HG02798 (cell line): Measurements from ENCODE around the gene SDK1.

Experiments
- ATAC-seq: cut with Tn5 transposase; IDR thresholded peaks from one replicate; pipeline ENCODE4 v1.9.1; 2021; ENCODE audit warnings: mild to moderate bottlenecking; ENCODE audit not compliant: unreplicated experiment, poor library complexity

Gene SDK1

GRCh38 chr7:3300651-3301448, at the start of gene SDK1:
SDK1 (plus strand) TSS chr7:3301252; CDS start chr7:3301587, 335 bp downstream.
- ATAC-seq = peak; percentile 93

- ATAC-seq = no peak
These were observed 46.3 kb upstream of the SDK1 start for GRCh38 chr7:3254718-3255117.

- ATAC-seq = no peak
These were observed 41.2 kb upstream of the SDK1 start for GRCh38 chr7:3259711-3260400.

DNA sequence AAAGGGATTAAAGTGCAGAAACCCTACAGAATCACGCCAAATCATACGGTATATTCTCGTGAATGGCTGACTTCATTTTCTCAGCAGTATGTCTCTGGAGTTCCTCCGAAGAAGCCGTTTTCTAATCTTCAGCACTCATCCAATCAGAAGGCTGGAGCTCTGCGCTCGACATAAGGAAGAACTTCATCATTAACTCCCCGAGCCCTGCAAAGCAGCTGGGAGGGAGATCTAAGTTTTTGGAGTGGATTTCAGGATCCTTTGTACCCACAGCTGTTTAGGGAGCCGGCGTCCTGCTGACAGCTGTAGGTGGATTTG, 40.7 kb upstream of the SDK1 start:
- ATAC-seq = no peak

GRCh38 chr7:3264693-3265339, 36.2 kb upstream of the SDK1 start:
- ATAC-seq = no peak

GRCh38 chr7:3265388-3265787, 35.7 kb upstream of the SDK1 start:
- ATAC-seq = no peak

DNA sequence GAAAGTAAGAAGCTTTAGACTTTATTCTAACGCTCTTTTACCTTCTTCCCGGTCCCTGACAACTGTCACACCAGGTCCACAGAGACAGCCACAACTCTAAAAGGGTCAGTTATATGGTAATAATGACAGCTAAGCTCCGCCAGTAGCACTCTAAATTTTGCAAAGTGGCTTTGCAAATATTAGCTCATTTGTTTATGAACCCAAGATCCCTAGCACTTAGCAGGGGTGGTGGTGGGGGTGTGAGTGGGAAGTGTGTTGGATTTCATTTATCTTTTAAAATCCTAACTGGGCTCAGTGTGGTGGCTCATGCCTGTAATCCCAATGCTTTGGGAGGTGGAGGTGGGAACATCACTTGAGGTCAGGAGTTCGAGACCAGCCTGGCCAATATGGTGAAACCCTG, 34.8 kb upstream of the SDK1 start:
- ATAC-seq = no peak

DNA sequence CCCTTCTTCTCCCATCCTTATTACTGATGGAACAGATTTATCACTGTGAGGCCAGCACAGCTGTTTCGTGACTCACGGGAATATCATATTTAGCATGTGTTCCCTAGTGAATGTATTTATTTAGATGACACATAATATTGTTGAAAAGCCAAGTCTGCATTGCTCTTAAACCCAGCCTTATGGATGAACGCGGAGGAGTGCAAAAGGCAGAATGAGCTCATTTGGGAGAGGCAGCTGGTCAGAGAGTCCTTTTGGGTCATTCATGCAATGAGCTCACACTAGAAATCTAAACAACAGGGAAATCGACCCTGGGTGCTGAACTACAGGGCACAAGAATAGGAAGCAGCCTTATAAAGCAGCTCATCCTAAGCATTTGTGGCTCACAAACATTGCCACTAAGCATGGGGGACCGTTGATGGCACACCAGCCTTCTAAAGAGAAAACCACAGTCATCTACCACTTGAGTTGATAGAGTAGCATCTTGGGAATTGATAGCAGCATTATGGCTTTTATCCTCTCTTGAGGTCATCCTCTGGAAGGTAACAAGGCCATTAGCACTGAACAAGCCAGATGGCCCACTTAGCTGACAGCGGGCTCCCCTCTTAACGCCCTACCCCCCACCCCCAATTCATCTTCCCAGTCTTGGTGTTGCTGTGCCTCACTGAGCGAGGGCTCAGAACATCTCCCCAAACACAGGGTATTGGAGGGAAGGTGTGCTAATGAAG, 32.9 kb upstream of the SDK1 start:
- no peak for ATAC-seq

DNA sequence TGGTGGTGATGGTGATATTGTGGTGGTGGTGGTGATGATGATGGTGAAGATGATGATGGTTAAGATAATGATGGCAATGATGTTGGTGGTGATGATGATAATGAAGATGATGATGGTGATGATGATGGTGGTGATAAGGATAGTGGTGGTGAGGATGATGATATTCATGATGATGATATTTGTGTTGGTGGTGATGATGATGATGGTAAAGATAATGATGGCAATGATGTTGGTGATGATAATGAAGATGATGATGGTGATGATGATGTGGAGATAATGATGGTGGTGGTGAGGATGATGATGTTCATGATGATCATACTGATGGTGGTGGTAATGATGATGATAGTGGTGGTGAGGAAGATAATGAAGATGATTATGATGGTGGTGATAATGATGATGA, 30.7 kb upstream of the SDK1 start:
- no peak for ATAC-seq

GRCh38 chr7:3271298-3271697, 29.8 kb upstream of the SDK1 start:
- ATAC-seq = no peak

DNA sequence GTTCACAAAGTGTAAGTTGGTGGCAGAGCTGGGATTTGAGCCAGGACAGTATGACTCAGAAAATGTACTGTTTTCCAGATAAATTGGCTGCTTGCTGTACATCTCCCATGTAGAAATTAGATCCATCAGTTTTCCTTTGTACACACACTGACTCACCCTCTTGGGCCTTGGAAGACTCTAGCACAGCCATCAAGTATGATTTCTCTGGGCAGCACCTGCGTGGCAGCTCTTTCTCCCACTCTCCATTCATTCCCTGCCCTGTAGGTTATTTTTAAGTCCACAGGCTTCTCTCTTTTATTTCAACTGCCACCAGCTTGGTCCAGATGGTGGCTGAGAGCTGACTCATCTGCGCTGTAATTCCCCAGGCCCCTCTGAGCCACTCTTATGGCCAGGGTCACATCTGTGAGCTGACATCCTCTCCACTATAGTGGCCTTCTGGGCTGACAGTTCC, 28.3 kb upstream of the SDK1 start:
- no peak for ATAC-seq

DNA sequence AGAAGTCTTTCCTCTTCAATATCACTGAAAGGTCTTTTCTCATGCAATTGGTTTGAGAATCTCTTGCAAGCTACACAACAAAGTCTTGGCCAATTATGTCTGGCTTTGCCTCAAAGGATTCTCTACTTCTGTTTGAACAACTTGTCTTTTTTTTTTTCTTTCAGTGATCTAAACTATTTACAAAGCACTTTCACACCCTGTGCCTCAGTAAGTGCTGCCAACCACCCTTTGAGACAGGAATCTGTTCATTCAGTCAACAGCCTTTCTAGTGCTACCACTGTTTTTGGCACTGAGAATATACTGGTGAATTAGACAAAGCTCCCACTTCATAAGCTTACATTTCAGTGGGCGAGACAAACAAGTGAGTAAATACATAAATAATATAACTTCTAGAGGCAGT, 26.9 kb upstream of the SDK1 start:
- no peak for ATAC-seq

GRCh38 chr7:3277604-3278572, 23.2 kb upstream of the SDK1 start:
- no peak for ATAC-seq

- ATAC-seq = no peak
These were observed 21.8 kb upstream of the SDK1 start for GRCh38 chr7:3279147-3279818.

- ATAC-seq = no peak
These were observed 20.6 kb upstream of the SDK1 start for GRCh38 chr7:3280445-3280844.

- no peak for ATAC-seq
These were observed 20.0 kb upstream of the SDK1 start for GRCh38 chr7:3280946-3281656.

- ATAC-seq = no peak
These were observed 18.6 kb upstream of the SDK1 start for GRCh38 chr7:3282457-3282856.

GRCh38 chr7:3283130-3283704, 17.8 kb upstream of the SDK1 start:
- ATAC-seq = no peak
